NT2/D1 (cell line): ENCODE data around the gene DLL1.

Source experiments
- SUZ12 ChIP-seq: IDR thresholded peaks from 2 replicates; pipeline ENCODE4 v1.6.1; 2011; ENCODE audit not compliant: insufficient read length, insufficient read depth; ENCODE audit errors: extremely low read depth
- YY1 ChIP-seq: IDR thresholded peaks from 2 replicates; pipeline ENCODE4 v1.6.1; 2011; ENCODE audit not compliant: insufficient read length, insufficient read depth
- ZNF274 ChIP-seq: IDR thresholded peaks from 2 replicates; pipeline ENCODE4 v1.6.1; 2011; ENCODE audit warnings: mild to moderate bottlenecking, low read depth, low read length

- TF ChIP-seq SUZ12 (no peak), ZNF274 (no peak), YY1 (no peak)
These were observed 15.6 kb upstream of the DLL1 start, which contains the start of gene FAM120B for GRCh38 chr6:170306324-170307079.
